H9 (cell line): ENCODE data around the gene SNX2. TPM values are rescaled to one million over a fixed set of nuclear protein-coding genes. Genes with fewer than 3 reads are reported as not detected.
A peak's percentile ranks its signal among the peaks of the same experiment; 100 is the strongest.

Experiments
- DNase-seq: peaks from one replicate; pipeline ENCODE4 v3.0.0-alpha.2; 2017
- H2AFZ ChIP-seq: one replicate; pipeline ENCODE4 v1.6.1; 2013; ENCODE audit warnings: mild to moderate bottlenecking, low read length, control low read depth, moderate library complexity
- H2AK5ac ChIP-seq: 2 replicates; pipeline ENCODE4 v1.6.1; 2013; ENCODE audit warnings: low read length, control low read depth, mixed read lengths; ENCODE audit not compliant: insufficient read length
- H2BK120ac ChIP-seq: one replicate; pipeline ENCODE4 v1.6.1; 2013; ENCODE audit warnings: low read depth, mild to moderate bottlenecking, low read length, control low read depth, inconsistent platforms; ENCODE audit not compliant: poor library complexity, severe bottlenecking
- H2BK12ac ChIP-seq: 2 replicates; pipeline ENCODE4 v1.6.1; 2013; ENCODE audit warnings: low read length, control low read depth, mixed read lengths, low read depth; ENCODE audit not compliant: insufficient read length
- H2BK15ac ChIP-seq: 2 replicates; pipeline ENCODE4 v1.6.1; 2013; ENCODE audit warnings: low read depth, low read length, control low read depth
- H2BK20ac ChIP-seq: one replicate; pipeline ENCODE4 v1.6.1; 2013; ENCODE audit warnings: low read depth, mild to moderate bottlenecking, low read length, control low read depth, inconsistent platforms; ENCODE audit not compliant: poor library complexity, severe bottlenecking
- H2BK5ac ChIP-seq: 2 replicates; pipeline ENCODE4 v1.6.1; 2013; ENCODE audit warnings: low read length, control low read depth, mixed read lengths; ENCODE audit not compliant: insufficient read length
- H3K14ac ChIP-seq: 2 replicates; pipeline ENCODE4 v1.6.1; 2013; ENCODE audit warnings: low read length, control low read depth; ENCODE audit not compliant: insufficient read depth
- H3K18ac ChIP-seq: 2 replicates; pipeline ENCODE4 v1.6.1; 2013; ENCODE audit warnings: low read depth, mild to moderate bottlenecking, mixed read lengths, low read length, control low read depth; ENCODE audit not compliant: insufficient read length
- H3K23ac ChIP-seq: 2 replicates; pipeline ENCODE4 v1.6.1; 2013; ENCODE audit warnings: low read length, control low read depth, mixed read lengths, low read depth; ENCODE audit not compliant: insufficient read length
- H3K23me2 ChIP-seq: 2 replicates; pipeline ENCODE4 v1.6.1; 2013; ENCODE audit warnings: low read depth, mild to moderate bottlenecking, mixed read lengths, low read length, control low read depth; ENCODE audit not compliant: insufficient read length, poor library complexity, severe bottlenecking
- H3K27ac ChIP-seq: 2 replicates; pipeline ENCODE4 v1.5.1; 2013; ENCODE audit warnings: low read length, control low read depth, mixed read lengths, low read depth; ENCODE audit not compliant: insufficient read length
- H3K27me3 ChIP-seq: 2 replicates; pipeline ENCODE4 v1.6.1; 2013; ENCODE audit warnings: low read length, control low read depth, inconsistent platforms; ENCODE audit not compliant: insufficient read depth
- H3K4ac ChIP-seq: 2 replicates; pipeline ENCODE4 v1.6.1; 2013; ENCODE audit warnings: low read depth, mild to moderate bottlenecking, control low read depth, inconsistent platforms, low read length, moderate library complexity
- H3K4me1 ChIP-seq: 2 replicates; pipeline ENCODE4 v1.6.1; 2013; ENCODE audit warnings: low read length, control low read depth, inconsistent platforms; ENCODE audit not compliant: insufficient read depth
- H3K4me2 ChIP-seq: 2 replicates; pipeline ENCODE4 v1.6.1; 2013; ENCODE audit warnings: low read length, control low read depth, mixed read lengths; ENCODE audit not compliant: insufficient read length, insufficient read depth
- H3K56ac ChIP-seq: 2 replicates; pipeline ENCODE4 v1.6.1; 2013; ENCODE audit warnings: low read depth, mild to moderate bottlenecking, mixed read lengths, low read length, control low read depth; ENCODE audit not compliant: insufficient read length
- H3K79me1 ChIP-seq: 2 replicates; pipeline ENCODE4 v1.6.1; 2013; ENCODE audit warnings: low read depth, mild to moderate bottlenecking, moderate library complexity, low read length, control low read depth, inconsistent platforms; ENCODE audit not compliant: insufficient read depth, poor library complexity, severe bottlenecking
- H3K79me2 ChIP-seq: 2 replicates; pipeline ENCODE4 v1.6.1; 2013; ENCODE audit warnings: low read length, control low read depth, inconsistent platforms; ENCODE audit not compliant: insufficient read depth
- H3K9ac ChIP-seq: 2 replicates; pipeline ENCODE4 v1.6.1; 2013; ENCODE audit warnings: low read length, control low read depth, mixed read lengths; ENCODE audit not compliant: insufficient read length; ENCODE audit errors: extremely low read depth
- H3K9me3 ChIP-seq: one replicate; pipeline ENCODE4 v1.6.1; 2013; ENCODE audit warnings: low read depth, low read length, inconsistent platforms; ENCODE audit not compliant: control insufficient read depth
- H3T11ph ChIP-seq: one replicate; pipeline ENCODE4 v1.6.1; 2013; ENCODE audit warnings: mild to moderate bottlenecking, low read length, control low read depth, inconsistent platforms
- H4K20me1 ChIP-seq: one replicate; pipeline ENCODE4 v1.6.1; 2013; ENCODE audit not compliant: control insufficient read depth, insufficient read length, insufficient read depth
- H4K5ac ChIP-seq: 2 replicates; pipeline ENCODE4 v1.6.1; 2013; ENCODE audit warnings: low read depth, mild to moderate bottlenecking, mixed read lengths, low read length, control low read depth; ENCODE audit not compliant: insufficient read length
- H4K8ac ChIP-seq: replicated peaks from 2 replicates; pipeline ENCODE4 v1.6.1; 2013; ENCODE audit warnings: low read length, control low read depth, mixed read lengths, low read depth; ENCODE audit not compliant: insufficient read length
- H4K91ac ChIP-seq: 2 replicates; pipeline ENCODE4 v1.6.1; 2013; ENCODE audit warnings: low read depth, mild to moderate bottlenecking, moderate library complexity, mixed read lengths, low read length, control low read depth; ENCODE audit not compliant: insufficient read length
- H3K27ac Mint-ChIP-seq, 3 experiments: 2 replicates in 2 of 3; 3 replicates in 1 of 3; pipeline ENCODE4 v1.8.0; 2020 to 2021; ENCODE audit warnings: mixed read lengths in 3 of 3, mild to moderate bottlenecking in 1 of 3, moderate library complexity in 1 of 3
- H3K27me3 Mint-ChIP-seq: 2 replicates; pipeline ENCODE4 v1.8.0; 2021; ENCODE audit warnings: low read depth, mild to moderate bottlenecking, moderate library complexity, mixed read lengths
- H3K36me3 Mint-ChIP-seq, 3 experiments: 2 replicates in 2 of 3; 3 replicates in 1 of 3; pipeline ENCODE4 v1.8.0; 2020 to 2021; ENCODE audit warnings: low read depth in 3 of 3, mixed read lengths in 3 of 3; ENCODE audit not compliant: insufficient read depth in 1 of 3
- H3K4me1 Mint-ChIP-seq, 2 experiments: 2 replicates each; pipeline ENCODE4 v1.8.0; 2020; ENCODE audit warnings: mixed read lengths in 2 of 2
- H3K4me3 Mint-ChIP-seq, 2 experiments: 2 replicates in 1 of 2; 3 replicates in 1 of 2; pipeline ENCODE4 v1.8.0; 2020 to 2021; ENCODE audit warnings: mild to moderate bottlenecking in 2 of 2, mixed read lengths in 2 of 2, moderate library complexity in 1 of 2
- H3K9me3 Mint-ChIP-seq, 2 experiments: 2 replicates in 1 of 2; 3 replicates in 1 of 2; pipeline ENCODE4 v1.8.0; 2020; ENCODE audit warnings: mild to moderate bottlenecking in 2 of 2, mixed read lengths in 2 of 2, moderate library complexity in 1 of 2
- WGBS: extraction: QIAGEN DNeasy Blood & Tissue Kit; methylation state at CpG from one replicate; pipeline ENCODE4 v1.1.7; 2013; ENCODE audit warnings: missing lambda C conversion rate, low lambda C conversion rate, mixed read lengths; ENCODE audit not compliant: insufficient read length; ENCODE audit errors: extremely low coverage; 5-methylcytosine and 5-hydroxymethylcytosine counted together
- total RNA-seq: library from RNA; stranded (reverse); gene quantifications from 2 replicates; pipeline ENCODE4 v1.2.1, GENCODE V29; 2021
- TF ChIP-seq, protein P1 (sequence below): fragments of 200-600 bp; sonication (generic); conservative IDR thresholded peaks from 3 replicates; pipeline ENCODE4 v1.8.0; 2021; ENCODE audit warnings: antibody characterized with exemption, mild to moderate bottlenecking

SNX2 gene
- total RNA-seq, 1 experiment from 2014 or later, result 62.6 TPM

DNA sequence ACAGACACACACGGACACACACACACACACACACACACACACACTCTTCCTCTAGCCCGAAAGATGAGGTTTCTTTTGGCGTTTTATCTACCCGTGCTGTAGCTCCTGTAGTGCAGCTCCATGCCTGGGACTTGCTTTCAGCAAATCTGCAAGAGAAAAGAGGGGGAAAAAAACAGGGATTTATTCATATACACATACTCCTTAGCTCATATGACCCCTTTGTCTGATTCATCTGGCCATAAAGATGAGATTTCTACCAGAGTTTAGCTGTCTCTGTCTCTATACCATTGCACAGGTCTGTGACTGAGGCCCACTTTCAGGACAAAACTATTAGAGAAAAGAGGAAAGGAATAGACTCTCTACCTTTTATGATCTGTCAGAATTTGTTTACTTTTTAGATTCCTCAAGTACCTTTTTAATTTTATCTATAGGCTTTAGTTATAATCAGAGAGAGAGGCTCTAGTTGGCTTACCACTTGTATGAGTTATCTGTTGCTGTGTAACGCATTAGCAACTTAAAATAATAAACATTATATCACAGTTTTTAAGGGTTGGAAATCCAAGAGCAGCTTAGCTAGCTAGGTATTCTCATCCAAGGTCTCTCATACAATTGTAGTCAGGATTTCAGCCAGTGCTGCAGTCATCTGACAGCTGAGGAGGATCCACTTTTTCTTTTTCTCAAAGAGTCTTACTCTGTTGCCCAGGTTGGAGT, 14.7 kb downstream of the SNX2 start:
- no peak overlapping the region for H2AFZ ChIP-seq
- no peak overlapping the region for H4K8ac ChIP-seq
- H3K27me3 Mint-ChIP-seq, result no peaks in the 10 kb centered on the region; the same call in 1 of the 2 replicates
- no peak overlapping the region for H3K56ac ChIP-seq
- peaks cover 15% of the 10 kb centered on the region in 2 experiments for H3K4me1 Mint-ChIP-seq
- no peak overlapping the region for H3K4me3 Mint-ChIP-seq
- TF ChIP-seq, protein P1, sequence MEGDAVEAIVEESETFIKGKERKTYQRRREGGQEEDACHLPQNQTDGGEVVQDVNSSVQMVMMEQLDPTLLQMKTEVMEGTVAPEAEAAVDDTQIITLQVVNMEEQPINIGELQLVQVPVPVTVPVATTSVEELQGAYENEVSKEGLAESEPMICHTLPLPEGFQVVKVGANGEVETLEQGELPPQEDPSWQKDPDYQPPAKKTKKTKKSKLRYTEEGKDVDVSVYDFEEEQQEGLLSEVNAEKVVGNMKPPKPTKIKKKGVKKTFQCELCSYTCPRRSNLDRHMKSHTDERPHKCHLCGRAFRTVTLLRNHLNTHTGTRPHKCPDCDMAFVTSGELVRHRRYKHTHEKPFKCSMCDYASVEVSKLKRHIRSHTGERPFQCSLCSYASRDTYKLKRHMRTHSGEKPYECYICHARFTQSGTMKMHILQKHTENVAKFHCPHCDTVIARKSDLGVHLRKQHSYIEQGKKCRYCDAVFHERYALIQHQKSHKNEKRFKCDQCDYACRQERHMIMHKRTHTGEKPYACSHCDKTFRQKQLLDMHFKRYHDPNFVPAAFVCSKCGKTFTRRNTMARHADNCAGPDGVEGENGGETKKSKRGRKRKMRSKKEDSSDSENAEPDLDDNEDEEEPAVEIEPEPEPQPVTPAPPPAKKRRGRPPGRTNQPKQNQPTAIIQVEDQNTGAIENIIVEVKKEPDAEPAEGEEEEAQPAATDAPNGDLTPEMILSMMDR, result no peak
- no peak overlapping the region for H2BK15ac ChIP-seq
- peaks cover 8 to 22% (median 21%) of the 10 kb centered on the region in 3 experiments; a peak in 5 of 7 replicates for H3K36me3 Mint-ChIP-seq
- peak overlapping the region; percentile 19 to 52 (median 44); a peak in 3 of 7 replicates for H3K27ac Mint-ChIP-seq
- H3K4me1 ChIP-seq, result no peaks in the 10 kb centered on the region; the same call in 1 of the 2 replicates
- H3K4ac ChIP-seq, result no peak overlapping the region
- no peak overlapping the region for H2BK20ac ChIP-seq
- no peak overlapping the region for H3K18ac ChIP-seq
- H2BK5ac ChIP-seq, result no peak overlapping the region
- no peaks in the 10 kb centered on the region for H3K9me3 ChIP-seq
- no peak overlapping the region for H4K5ac ChIP-seq
- DNase-seq, result no peak
- H3K27ac ChIP-seq, result no peak overlapping the region
- no peak overlapping the region for H3T11ph ChIP-seq
- no peak overlapping the region for H3K4me2 ChIP-seq
- peaks cover 9% of the 10 kb centered on the region; the same call in 1 of the 2 replicates for H3K79me2 ChIP-seq
- H4K20me1 ChIP-seq, result no peaks in the 10 kb centered on the region
- WGBS, result no CpG with 5 or more reads among the region's 5 CpGs
- no peak overlapping the region for H2BK12ac ChIP-seq
- H3K23ac ChIP-seq, result no peak overlapping the region
- no peaks in the 10 kb centered on the region for H3K23me2 ChIP-seq
- H3K79me1 ChIP-seq, result peaks cover 15% of the 10 kb centered on the region
- H3K27me3 ChIP-seq, result no peaks in the 10 kb centered on the region
- H3K9me3 Mint-ChIP-seq, result peaks cover 4 to 6% of the 10 kb centered on the region in 2 experiments; a peak in 3 of 5 replicates
- no peak overlapping the region for H2BK120ac ChIP-seq
- no peak overlapping the region for H3K9ac ChIP-seq
- no peak overlapping the region for H4K91ac ChIP-seq
- H2AK5ac ChIP-seq, result no peak overlapping the region
- no peak overlapping the region for H3K14ac ChIP-seq
